GM19328 (cell line): ENCODE results near the gene SLC7A14.

Experiments used
- ATAC-seq: cut with Tn5 transposase; IDR thresholded peaks from one replicate; pipeline ENCODE4 v1.9.1; 2021; ENCODE audit warnings: mild to moderate bottlenecking, moderate library complexity; ENCODE audit not compliant: unreplicated experiment

The SLC7A14 gene

GRCh38 chr3:170585937-170586310 is at the start of gene SLC7A14:
Gene SLC7A14 (minus strand): TSS chr3:170586075. CDS start chr3:170526936, 59,139 bp downstream.
- ATAC-seq: no peak

DNA sequence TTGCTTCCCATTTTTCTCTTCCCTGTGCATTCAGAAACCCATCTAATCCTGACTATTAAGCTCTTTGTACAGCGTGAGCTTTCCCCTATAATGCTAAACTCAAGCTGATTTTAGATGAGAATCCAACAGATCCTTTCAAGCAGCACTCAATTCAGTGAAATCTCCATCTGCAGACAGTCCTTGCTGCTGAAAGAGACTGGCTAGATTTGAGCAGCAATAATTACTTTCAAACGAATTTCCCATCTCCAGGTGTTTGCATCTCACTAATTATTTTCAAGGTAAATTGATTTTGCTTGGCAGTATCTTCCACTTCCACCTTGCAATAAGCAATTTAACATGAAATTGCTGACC is 49.5 kb upstream of the SLC7A14 start:
- ATAC-seq: no peak

DNA sequence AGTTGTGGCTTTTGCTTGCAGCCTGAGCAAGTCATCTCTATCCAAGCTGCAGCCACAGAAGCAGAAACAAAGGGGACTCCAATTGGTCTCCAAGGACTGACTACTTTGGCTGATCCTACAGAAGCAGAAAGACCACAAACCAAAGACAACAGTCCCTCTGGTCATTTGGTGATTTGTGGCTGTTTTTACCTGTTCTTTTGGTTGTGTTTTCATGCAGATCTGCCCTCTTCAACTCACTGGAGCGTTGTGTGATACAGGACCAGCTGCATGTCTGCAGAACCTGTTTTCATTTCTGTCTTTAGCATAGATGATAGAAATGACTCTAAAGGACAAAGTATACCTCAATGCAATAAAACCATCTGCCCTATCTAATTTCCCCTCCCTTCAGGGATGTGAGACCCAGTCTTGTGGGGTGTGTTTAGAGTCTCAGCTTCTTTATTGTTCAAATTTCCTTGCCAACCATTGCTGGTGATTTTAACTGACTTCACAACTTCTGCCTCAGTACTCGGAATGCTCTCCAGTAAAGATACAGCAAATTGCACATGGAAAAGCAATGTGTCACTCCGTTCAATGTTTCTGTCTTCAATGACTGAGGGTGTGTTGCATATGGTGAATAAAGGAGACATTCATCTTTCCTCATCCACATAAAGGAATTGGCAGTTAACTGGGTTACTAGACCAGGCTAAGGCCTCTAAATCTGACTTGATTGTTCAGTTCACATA is 48.9 kb upstream of the SLC7A14 start:
- ATAC-seq: peak; percentile 46

DNA sequence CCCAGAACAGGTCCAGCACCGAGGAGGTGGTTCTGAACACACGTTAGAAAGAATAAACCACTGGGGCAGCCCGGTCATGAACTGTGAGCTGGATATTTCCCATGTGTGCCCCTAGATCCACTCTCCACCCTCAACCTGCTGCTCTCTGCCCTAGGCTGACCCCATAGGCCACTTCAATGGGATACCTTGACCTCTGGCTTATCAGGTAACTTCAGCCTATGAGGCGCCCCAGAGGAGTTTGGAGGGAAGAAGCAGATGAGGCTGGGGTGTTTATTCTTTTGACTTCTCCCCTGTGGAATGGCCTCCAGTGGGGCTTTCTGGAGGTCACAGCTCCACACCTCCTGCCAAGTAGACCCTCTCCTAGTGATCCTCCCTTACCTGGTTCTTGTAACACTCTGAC is 47.7 kb upstream of the SLC7A14 start:
- ATAC-seq: no peak

DNA sequence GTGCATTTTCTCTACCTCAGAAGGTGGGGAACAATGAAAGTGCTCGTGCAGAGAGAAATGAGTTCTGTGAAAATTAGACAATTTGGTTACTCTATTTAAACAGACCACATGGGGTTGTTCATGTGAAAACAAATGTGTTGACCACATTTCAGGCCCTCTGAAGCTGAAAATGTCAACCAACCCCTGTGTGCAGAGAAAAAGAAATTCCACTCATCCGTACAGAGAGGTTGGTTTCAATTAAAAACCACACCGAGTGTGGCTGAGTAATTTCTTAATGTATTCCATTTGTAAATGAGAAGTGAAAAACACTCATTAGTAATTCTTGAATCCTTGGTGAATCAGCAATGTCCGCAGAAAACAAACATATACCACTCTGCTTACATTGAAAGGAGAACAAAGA is 46.9 kb upstream of the SLC7A14 start:
- ATAC-seq: peak; percentile 89

DNA sequence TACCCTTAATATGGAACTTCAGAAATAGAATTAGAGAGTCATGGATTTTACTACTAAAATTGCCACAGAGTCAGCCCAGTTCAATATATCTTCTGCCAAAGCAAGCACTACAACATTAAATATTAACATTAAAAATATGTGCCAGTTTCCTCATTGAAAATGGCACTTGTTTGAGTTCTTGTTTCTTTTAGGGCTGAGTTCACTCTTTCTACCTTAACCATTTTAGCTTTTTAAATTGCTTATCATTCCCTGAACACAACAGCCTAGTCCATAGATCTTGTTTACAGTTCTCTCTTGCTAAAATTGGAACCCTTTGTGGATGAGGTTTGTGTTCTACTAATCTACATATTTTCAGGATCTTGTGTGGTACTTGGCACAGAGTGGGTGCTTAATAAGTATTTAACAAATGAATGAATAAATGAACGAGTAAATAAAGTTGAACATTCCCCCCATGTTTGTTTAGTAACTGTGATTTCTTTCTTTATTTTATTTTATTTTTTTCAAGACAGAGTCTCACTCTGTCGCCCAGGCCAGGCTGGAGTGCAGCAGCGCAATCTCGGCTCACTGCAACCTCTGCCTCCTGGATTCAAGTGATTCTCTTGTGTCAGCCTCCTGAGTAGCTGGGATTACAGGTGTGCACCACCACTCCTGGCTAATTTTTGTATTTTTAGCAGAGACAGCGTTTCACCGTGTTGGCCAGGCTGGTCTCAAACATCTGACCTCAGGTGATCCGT is 46.0 kb upstream of the SLC7A14 start:
- ATAC-seq: no peak

GRCh38 chr3:170623524-170623923 is 37.6 kb upstream of the SLC7A14 start:
- ATAC-seq: no peak

DNA sequence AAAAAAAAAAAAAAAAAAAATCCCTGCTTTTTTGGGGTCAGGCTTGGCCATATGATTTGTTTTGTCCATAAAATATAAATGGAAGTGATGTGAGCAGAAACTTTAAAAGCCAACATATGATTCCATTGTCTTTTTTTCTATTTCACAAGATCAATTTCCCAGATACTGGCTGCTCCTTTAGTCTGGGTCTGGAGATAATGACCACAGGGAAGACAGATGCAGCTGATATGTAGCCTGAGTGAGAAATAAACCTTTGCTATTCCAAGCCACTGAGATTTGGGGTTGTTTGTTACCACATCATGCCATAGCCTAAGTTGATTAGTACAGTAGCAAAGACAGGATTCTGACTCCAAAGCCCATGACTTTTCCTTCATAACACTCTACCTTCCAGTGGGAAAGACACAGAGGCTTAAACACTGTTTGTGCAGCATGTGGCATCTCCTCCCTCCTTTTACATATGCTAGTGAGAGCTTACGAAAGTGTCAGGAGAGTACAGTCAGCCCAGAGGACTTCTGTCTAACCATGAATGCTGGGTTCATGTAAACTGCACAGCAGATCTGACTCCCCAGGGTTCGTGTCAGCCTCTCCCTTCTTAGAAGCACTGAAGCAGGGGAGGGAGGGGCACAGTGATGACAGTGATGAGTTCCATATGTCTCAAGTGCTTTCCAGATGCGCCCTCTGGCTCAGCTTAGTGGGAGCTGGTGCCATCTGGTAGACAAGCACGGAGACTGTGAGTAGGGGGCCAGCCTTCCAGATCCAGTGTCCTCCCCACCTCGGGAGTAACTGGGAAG is 36.7 kb upstream of the SLC7A14 start:
- no peak for ATAC-seq

- no peak for ATAC-seq
Measured at GRCh38 chr3:170621256-170621655, 35.4 kb upstream of the SLC7A14 start.

- ATAC-seq: no peak
Measured at GRCh38 chr3:170614214-170614966, 28.5 kb upstream of the SLC7A14 start.

GRCh38 chr3:170611751-170612150 is 25.9 kb upstream of the SLC7A14 start:
- no peak for ATAC-seq

DNA sequence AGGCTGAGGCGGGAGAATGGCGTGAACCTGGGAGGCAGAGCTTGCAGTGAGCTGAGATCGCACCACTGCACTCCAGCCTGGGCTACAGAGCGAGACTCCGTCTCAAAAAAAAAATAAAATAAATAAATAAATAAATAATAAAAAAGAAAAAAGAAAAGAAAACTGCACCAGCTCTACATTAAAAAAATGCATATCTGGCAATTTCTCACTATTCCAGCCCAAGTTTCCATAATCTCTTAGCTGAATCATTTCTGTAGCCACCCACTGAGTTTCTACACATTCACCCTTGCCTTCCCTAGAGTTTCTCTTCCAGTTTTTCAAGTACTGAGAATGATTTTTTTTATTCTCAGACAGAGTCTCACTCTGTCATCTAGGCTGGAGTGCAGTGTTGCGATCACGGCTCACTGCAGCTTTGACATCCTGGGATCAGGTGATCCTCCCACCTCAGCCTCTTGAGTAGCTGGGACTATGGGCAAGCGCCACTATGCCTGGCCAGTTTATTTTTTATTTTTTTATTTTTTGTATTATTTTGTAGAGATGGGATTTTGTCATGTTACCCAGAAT is 24.5 kb upstream of the SLC7A14 start:
- no peak for ATAC-seq

GRCh38 chr3:170608475-170608874 is 22.6 kb upstream of the SLC7A14 start:
- no peak for ATAC-seq

DNA sequence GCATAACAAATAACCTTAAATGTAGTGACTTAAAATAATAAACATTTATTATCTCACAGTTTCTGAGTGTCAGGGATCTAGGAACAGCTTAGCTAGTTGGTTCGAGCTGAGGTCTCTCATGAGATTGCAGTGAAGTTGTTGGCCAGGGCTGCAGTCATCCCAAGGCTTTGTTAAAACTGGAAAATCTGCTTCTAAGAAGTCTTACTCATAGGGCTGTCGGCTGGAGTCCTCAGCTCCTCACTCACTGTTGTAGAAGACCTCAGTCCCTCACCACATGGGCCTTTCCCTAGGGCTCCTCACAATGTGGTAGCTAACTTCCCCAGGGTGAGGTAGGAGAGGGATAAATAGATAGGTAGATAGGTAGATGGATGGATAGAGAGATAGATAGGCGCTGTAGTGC is 20.8 kb upstream of the SLC7A14 start:
- ATAC-seq: no peak

DNA sequence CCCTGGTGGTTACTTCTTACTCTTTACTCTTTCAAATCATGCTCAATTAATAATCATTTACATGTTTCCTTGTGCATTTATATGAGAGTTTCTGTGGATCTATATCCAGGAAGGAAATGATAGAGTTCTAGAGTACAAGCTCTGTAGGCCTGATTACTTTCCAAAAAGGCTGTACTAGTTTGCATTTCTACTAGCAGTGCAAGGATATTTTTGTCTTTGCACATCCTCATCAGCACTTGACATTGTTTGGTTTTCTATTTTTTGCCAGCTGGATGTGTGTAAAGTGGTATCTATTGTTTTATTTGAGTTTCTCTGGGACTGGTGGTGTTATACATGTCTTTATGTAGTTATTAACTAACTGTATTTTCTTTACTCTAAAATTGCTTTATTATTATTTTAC is 19.6 kb upstream of the SLC7A14 start:
- no peak for ATAC-seq

DNA sequence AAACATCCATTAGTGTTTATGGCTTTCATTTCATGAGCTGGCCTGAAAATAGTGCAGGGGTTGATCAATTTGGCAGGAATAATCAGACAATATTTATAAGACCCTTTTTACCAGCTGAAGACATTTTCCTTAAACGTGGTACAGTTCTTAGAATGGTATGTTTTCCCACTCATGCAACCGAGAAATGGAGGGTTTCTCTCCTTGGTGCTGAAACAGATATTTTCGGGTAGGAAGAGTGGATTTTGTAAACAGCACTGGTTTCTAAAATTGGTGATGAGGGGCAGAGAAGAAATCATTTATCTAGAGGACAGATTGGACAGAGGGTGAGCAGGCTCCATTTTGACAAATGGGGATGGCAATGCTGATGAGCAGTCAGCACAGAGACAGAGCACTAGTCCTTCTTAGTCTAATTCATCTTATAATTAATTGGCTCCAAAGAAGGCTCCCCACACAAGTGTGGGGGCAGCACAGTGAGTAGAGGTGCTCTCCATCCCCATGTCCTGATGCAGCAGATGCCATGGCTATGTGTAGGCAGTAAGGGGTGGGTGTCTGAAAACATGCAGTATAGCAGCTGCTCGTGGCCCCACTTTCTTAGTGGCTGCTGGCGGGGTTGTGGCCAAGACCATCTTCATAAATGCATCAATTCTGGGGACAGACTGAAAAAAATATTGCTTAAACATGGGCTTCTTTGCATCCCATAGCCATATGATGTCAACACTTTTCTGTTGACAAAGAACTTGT is 18.1 kb upstream of the SLC7A14 start:
- no peak for ATAC-seq

- no peak for ATAC-seq
Measured at GRCh38 chr3:170602556-170602955, 16.7 kb upstream of the SLC7A14 start.

GRCh38 chr3:170600005-170600624 is 14.2 kb upstream of the SLC7A14 start:
- no peak for ATAC-seq

GRCh38 chr3:170599091-170599490 is 13.2 kb upstream of the SLC7A14 start:
- no peak for ATAC-seq

DNA sequence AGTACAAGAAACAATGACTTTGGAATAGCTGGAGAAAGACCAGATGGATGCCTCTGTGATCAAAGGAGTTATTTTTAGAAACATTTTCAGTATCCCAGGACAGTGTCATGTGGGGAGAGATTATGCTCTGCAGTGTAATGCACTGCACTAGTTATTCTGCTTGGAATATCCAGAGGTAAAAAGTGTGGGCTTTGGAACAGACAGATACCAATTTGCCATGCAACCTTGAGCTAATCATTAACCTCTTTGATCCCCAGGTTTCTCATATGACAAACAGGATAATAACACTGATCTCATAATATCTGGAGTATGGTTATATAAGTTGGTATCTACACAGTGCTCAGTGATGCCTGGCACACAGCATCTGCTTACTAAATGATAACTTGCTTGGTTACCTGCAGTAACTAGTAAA is 12.2 kb upstream of the SLC7A14 start:
- ATAC-seq: no peak
